ENCODE measurements around the gene PDCD4. TPM values are rescaled to one million over a fixed set of nuclear protein-coding genes. Genes with fewer than 3 reads are reported as not detected.

Gene PDCD4
- total and polyA plus RNA-seq, 2 of the 4 experiments (the other 2 are of a cell fraction), result 10.9 to 49.7 TPM

DNA sequence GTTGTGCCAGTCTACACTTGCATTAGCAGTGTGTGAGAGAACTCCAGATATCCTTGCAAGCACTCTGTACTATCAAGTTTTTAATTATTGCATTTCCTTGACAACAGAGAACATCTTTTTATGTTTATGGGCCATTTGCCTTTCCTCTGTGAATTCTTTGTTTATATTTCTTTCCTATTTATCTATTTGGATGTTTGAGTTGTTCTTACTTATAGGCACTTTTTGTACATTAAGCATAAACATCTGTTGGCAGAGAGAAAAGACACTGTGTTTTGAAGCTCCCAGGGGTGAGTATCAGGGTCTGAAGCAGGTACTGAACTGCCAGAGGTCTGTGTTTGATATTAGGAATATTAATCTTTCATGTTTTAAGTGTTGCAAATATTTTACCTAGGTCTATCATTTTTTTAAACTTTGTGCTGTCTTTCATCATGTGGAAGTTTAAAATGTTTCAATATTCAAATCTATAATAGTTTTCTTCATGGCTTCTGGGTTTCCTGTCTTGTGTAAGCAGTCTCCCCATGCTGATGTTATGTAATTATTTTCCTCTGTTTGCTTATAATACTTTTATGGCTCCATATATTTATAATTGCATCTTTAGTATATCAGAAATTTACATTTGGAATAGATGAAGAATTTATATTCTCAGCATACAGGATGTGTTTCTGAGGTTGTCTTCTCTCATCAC, 17.7 kb upstream of the PDCD4 start:
- Histone ChIP-seq H4K20me1 (ENCODE audit: insufficient read depth, low read length) (no peaks in the 10 kb centered on the region), H2AK9ac (replicated peaks; ENCODE audit: low read depth, low read length, poor library complexity) (no peak overlapping the region), H2BK15ac (ENCODE audit: low read depth, low read length) (no peak overlapping the region), H3K14ac (replicated peaks; ENCODE audit: low read depth, low read length) (no peak overlapping the region), H2AK5ac (ENCODE audit: low read depth, low read length) (no peak overlapping the region), H2AFZ (replicated peaks; ENCODE audit: low read length, poor library complexity) (no peak overlapping the region), H2BK120ac (ENCODE audit: low read depth, low read length) (no peak overlapping the region), H2BK5ac (ENCODE audit: low read depth, low read length, poor library complexity, severe bottlenecking) (no peak overlapping the region), H2BK20ac (ENCODE audit: low read depth, low read length) (no peak overlapping the region), H3K4me3 (ENCODE audit: insufficient read depth, low read depth, low read length) (no peak overlapping the region), H3K18ac (ENCODE audit: low read depth, low read length) (no peak overlapping the region), H4K5ac (ENCODE audit: low read depth, low read length) (no peak overlapping the region), H4K8ac (ENCODE audit: low read depth in 2 of 2, low read length in 2 of 2) (no peak overlapping the region), H3K4ac (ENCODE audit: low read depth, low read length) (no peak overlapping the region), H4K91ac (ENCODE audit: insufficient read depth, low read depth, low read length) (no peak overlapping the region), H3K23ac (ENCODE audit: low read depth, low read length) (no peak overlapping the region), H3K27me3 (ENCODE audit: control insufficient read depth, insufficient read depth, low read length) (peaks cover 17% of the 10 kb centered on the region), H3K4me1 (ENCODE audit: control insufficient read depth, insufficient read depth, low read length) (peaks cover 6% of the 10 kb centered on the region; the same call in 1 of the 2 replicates), H3K79me1 (ENCODE audit: low read depth in 1 of 2, low read length in 2 of 2) (no peaks in the 10 kb centered on the region), H3K9ac (ENCODE audit: low read depth, low read length) (no peak overlapping the region), H3K9me1 (ENCODE audit: insufficient read depth, low read length) (no peaks in the 10 kb centered on the region; the same call in 1 of the 2 replicates), H3K56ac (ENCODE audit: extremely low read depth, insufficient read depth, low read length) (no peak overlapping the region), H3K36me3 (ENCODE audit: control insufficient read depth, insufficient read depth, low read length) (no peaks in the 10 kb centered on the region), H3K4me2 (ENCODE audit: low read depth, low read length) (no peak overlapping the region), H3K9me3 (ENCODE audit: control insufficient read depth, insufficient read depth, low read length) (no peaks in the 10 kb centered on the region), H3K27ac (ENCODE audit: insufficient read depth, low read length) (no peak overlapping the region)
- intact Hi-C loops (cut with micrococcal nuclease), result no loop called here
- ChIA-PET CTCF (no interaction called here), POLR2A (ENCODE audit: unreplicated experiment) (no interaction called here)
- in situ Hi-C loops (cut with MboI; ENCODE audit: low sequenced_read_pairs), result no loop called here
- ATAC-seq (ENCODE audit: low read depth) (no peak), DNase-seq (no peak)
- no TSS peak for BruUV-seq (replicated peaks)
- dilution Hi-C loops (cut with HindIII; ENCODE audit: low sequenced_read_pairs, unreplicated experiment), result no loop called here
- TF ChIP-seq NFE2L2 (IDR thresholded peaks at IDR 0.05; ENCODE audit: low read depth, low read length) (no peak), POLR2A (IDR thresholded peaks at IDR 0.05; ENCODE audit: low read depth, low read length) (no peak), RAD21 (IDR thresholded peaks at IDR 0.05; ENCODE audit: low read length) (no peak), MAFK (IDR thresholded peaks at IDR 0.05; ENCODE audit: low read depth, low read length) (no peak), SMC3 (IDR thresholded peaks at IDR 0.05; ENCODE audit: low read depth, low read length) (no peak), RCOR1 (IDR thresholded peaks at IDR 0.05; ENCODE audit: insufficient replicate concordance, low read length) (no peak), RFX5 (IDR thresholded peaks at IDR 0.05; ENCODE audit: low read depth, low read length) (no peak), CHD1 (IDR thresholded peaks at IDR 0.05; ENCODE audit: low read depth, low read length) (no peak), FOS (IDR thresholded peaks at IDR 0.05; ENCODE audit: low read depth, low read length) (no peak), CEBPB (IDR thresholded peaks at IDR 0.05; ENCODE audit: low read depth, low read length) (no peak), MXI1 (IDR thresholded peaks at IDR 0.05; ENCODE audit: borderline replicate concordance, low read depth, low read length) (no peak), MAZ (IDR thresholded peaks at IDR 0.05; ENCODE audit: borderline replicate concordance, low read depth, low read length) (no peak), BHLHE40 (IDR thresholded peaks at IDR 0.05; ENCODE audit: low read depth, low read length) (no peak)
- TF ChIP-seq, protein P1, sequence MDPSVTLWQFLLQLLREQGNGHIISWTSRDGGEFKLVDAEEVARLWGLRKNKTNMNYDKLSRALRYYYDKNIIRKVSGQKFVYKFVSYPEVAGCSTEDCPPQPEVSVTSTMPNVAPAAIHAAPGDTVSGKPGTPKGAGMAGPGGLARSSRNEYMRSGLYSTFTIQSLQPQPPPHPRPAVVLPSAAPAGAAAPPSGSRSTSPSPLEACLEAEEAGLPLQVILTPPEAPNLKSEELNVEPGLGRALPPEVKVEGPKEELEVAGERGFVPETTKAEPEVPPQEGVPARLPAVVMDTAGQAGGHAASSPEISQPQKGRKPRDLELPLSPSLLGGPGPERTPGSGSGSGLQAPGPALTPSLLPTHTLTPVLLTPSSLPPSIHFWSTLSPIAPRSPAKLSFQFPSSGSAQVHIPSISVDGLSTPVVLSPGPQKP (IDR thresholded peaks at IDR 0.05; ENCODE audit: borderline replicate concordance, low read depth, low read length), result no peak
- TF ChIP-seq, protein P2, sequence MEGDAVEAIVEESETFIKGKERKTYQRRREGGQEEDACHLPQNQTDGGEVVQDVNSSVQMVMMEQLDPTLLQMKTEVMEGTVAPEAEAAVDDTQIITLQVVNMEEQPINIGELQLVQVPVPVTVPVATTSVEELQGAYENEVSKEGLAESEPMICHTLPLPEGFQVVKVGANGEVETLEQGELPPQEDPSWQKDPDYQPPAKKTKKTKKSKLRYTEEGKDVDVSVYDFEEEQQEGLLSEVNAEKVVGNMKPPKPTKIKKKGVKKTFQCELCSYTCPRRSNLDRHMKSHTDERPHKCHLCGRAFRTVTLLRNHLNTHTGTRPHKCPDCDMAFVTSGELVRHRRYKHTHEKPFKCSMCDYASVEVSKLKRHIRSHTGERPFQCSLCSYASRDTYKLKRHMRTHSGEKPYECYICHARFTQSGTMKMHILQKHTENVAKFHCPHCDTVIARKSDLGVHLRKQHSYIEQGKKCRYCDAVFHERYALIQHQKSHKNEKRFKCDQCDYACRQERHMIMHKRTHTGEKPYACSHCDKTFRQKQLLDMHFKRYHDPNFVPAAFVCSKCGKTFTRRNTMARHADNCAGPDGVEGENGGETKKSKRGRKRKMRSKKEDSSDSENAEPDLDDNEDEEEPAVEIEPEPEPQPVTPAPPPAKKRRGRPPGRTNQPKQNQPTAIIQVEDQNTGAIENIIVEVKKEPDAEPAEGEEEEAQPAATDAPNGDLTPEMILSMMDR (conservative IDR thresholded peaks at IDR 0.05; ENCODE audit: low read depth, low read length), result no peak
- TF ChIP-seq, protein P3, sequence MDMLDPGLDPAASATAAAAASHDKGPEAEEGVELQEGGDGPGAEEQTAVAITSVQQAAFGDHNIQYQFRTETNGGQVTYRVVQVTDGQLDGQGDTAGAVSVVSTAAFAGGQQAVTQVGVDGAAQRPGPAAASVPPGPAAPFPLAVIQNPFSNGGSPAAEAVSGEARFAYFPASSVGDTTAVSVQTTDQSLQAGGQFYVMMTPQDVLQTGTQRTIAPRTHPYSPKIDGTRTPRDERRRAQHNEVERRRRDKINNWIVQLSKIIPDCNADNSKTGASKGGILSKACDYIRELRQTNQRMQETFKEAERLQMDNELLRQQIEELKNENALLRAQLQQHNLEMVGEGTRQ (IDR thresholded peaks at IDR 0.05; ENCODE audit: low read depth, low read length), result no peak

All from IMR-90 (cell line).